ENCODE results near the gene EMP3. TPM values are rescaled to one million over a fixed set of nuclear protein-coding genes. Genes with fewer than 3 reads are reported as not detected.
"Not testable (repeated sequence)": the region's sequence is repeated elsewhere in the genome, so short reads cannot be mapped to it uniquely, and the experiment has no call there.

EMP3 gene
- total and polyA plus RNA-seq, 2 experiments from 2014 or later: 68.4 to 381 TPM

DNA sequence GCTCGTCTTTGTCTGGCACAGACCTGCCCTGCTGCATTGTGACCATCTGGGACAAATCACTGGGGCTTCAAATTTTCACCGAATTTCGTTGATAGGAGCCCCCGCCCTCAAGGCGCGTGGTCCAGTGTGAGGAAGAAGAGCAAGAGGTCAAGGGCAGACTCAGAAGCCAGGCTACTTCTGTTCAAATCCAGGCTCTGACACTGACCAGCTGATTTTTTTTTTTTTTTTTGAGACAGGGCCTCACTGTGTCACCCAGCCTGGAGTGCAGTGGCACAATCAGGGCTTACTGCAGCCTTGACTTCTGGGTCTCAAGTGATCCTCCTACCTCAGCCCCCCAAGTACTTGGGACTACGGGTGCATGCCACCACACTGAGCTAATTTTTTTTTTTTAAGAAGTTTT, 46.0 kb downstream of the EMP3 start:
- Histone ChIP-seq H3K79me2 (no peaks in the 10 kb centered on the region), H3K4me2 (no peak overlapping the region), H3K4me1 (ENCODE audit: insufficient read depth) (peaks cover 10% of the 10 kb centered on the region), H3K36me3 (replicated peaks; ENCODE audit: insufficient read depth, low read depth) (no peaks in the 10 kb centered on the region), H3K9me2 (replicated peaks; ENCODE audit: insufficient read depth) (no peaks in the 10 kb centered on the region), H3K9me3 (ENCODE audit: low read depth) (no peaks in the 10 kb centered on the region), H2AFZ (no peak overlapping the region), H3K27me3 (no peaks in the 10 kb centered on the region), H3K4me3 (no peak overlapping the region), H3K27ac (no peak overlapping the region), H4K20me1 (ENCODE audit: insufficient read depth, poor library complexity, severe bottlenecking) (no peaks in the 10 kb centered on the region)
- TF ChIP-seq, protein P1, sequence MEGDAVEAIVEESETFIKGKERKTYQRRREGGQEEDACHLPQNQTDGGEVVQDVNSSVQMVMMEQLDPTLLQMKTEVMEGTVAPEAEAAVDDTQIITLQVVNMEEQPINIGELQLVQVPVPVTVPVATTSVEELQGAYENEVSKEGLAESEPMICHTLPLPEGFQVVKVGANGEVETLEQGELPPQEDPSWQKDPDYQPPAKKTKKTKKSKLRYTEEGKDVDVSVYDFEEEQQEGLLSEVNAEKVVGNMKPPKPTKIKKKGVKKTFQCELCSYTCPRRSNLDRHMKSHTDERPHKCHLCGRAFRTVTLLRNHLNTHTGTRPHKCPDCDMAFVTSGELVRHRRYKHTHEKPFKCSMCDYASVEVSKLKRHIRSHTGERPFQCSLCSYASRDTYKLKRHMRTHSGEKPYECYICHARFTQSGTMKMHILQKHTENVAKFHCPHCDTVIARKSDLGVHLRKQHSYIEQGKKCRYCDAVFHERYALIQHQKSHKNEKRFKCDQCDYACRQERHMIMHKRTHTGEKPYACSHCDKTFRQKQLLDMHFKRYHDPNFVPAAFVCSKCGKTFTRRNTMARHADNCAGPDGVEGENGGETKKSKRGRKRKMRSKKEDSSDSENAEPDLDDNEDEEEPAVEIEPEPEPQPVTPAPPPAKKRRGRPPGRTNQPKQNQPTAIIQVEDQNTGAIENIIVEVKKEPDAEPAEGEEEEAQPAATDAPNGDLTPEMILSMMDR (IDR thresholded peaks at IDR 0.05; ENCODE audit: poor library complexity): no peak
- TF ChIP-seq EZH2phosphoT487 (IDR thresholded peaks at IDR 0.05; ENCODE audit: low read depth, severe bottlenecking, unreplicated experiment) (no peak), EZH2 (IDR thresholded peaks at IDR 0.05; ENCODE audit: borderline replicate concordance) (no peak)
- 56% methylated on average over 7 of the region's 7 CpGs for WGBS (ENCODE audit: low lambda C conversion rate, missing lambda C conversion rate)
- no peak for DNase-seq (ENCODE audit: low spot score)

GRCh38 chr19:48371771-48372170, 46.4 kb downstream of the EMP3 start:
- WGBS (ENCODE audit: low lambda C conversion rate, missing lambda C conversion rate): 93% methylated on average over 5 of the region's 5 CpGs
- not testable (repeated sequence) for H3K4me1 ChIP-seq (ENCODE audit: insufficient read depth); H2AFZ ChIP-seq

GRCh38 chr19:48372904-48373303, 47.6 kb downstream of the EMP3 start:
- 67% methylated on average over 4 of the region's 4 CpGs for WGBS (ENCODE audit: low lambda C conversion rate, missing lambda C conversion rate)
- no peaks in the 10 kb centered on the region for H3K27me3 ChIP-seq
- no peaks in the 10 kb centered on the region for H3K9me2 ChIP-seq (replicated peaks; ENCODE audit: insufficient read depth)
- no peak overlapping the region for H3K4me3 ChIP-seq
- H4K20me1 ChIP-seq (ENCODE audit: insufficient read depth, poor library complexity, severe bottlenecking): no peaks in the 10 kb centered on the region
- no peak for DNase-seq (ENCODE audit: low spot score)
- H3K4me2 ChIP-seq: no peak overlapping the region
- no peaks in the 10 kb centered on the region for H3K79me2 ChIP-seq
- H3K36me3 ChIP-seq (replicated peaks; ENCODE audit: insufficient read depth, low read depth): no peaks in the 10 kb centered on the region
- TF ChIP-seq, protein P1 (IDR thresholded peaks at IDR 0.05; ENCODE audit: poor library complexity): no peak
- no peak for TF ChIP-seq EZH2 (IDR thresholded peaks at IDR 0.05; ENCODE audit: borderline replicate concordance)
- no peak for TF ChIP-seq EZH2phosphoT487 (IDR thresholded peaks at IDR 0.05; ENCODE audit: low read depth, severe bottlenecking, unreplicated experiment)
- H3K9me3 ChIP-seq (ENCODE audit: low read depth): no peaks in the 10 kb centered on the region
- peak overlapping the region; percentile 20 for H3K27ac ChIP-seq
- H2AFZ ChIP-seq: no peak overlapping the region
- H3K4me1 ChIP-seq (ENCODE audit: insufficient read depth): peaks cover 10% of the 10 kb centered on the region

More at GRCh38 chr19:48371771-48372170, 46.4 kb downstream of the EMP3 start:
- H3K27ac ChIP-seq; H3K4me3 ChIP-seq; H4K20me1 ChIP-seq (ENCODE audit: insufficient read depth, poor library complexity, severe bottlenecking); H3K27me3 ChIP-seq; H3K79me2 ChIP-seq; H3K36me3 ChIP-seq (replicated peaks; ENCODE audit: insufficient read depth, low read depth); DNase-seq (ENCODE audit: low spot score); H3K9me3 ChIP-seq (ENCODE audit: low read depth); H3K9me2 ChIP-seq (replicated peaks; ENCODE audit: insufficient read depth); H3K4me2 ChIP-seq: not testable (repeated sequence)

- no peaks in the 10 kb centered on the region for H3K9me3 ChIP-seq (ENCODE audit: low read depth)
- H3K79me2 ChIP-seq: no peaks in the 10 kb centered on the region
- peaks cover 10% of the 10 kb centered on the region for H3K4me1 ChIP-seq (ENCODE audit: insufficient read depth)
- no peak overlapping the region for H2AFZ ChIP-seq
- H3K36me3 ChIP-seq (replicated peaks; ENCODE audit: insufficient read depth, low read depth): no peaks in the 10 kb centered on the region
- 92% methylated on average over 10 of the region's 11 CpGs for WGBS (ENCODE audit: low lambda C conversion rate, missing lambda C conversion rate)
- no peak for DNase-seq (ENCODE audit: low spot score)
- H4K20me1 ChIP-seq (ENCODE audit: insufficient read depth, poor library complexity, severe bottlenecking): no peaks in the 10 kb centered on the region
- H3K4me3 ChIP-seq: no peak overlapping the region
- H3K27ac ChIP-seq: no peak overlapping the region
- no peak overlapping the region for H3K4me2 ChIP-seq
- H3K27me3 ChIP-seq: no peaks in the 10 kb centered on the region
- TF ChIP-seq, protein P1 (IDR thresholded peaks at IDR 0.05; ENCODE audit: poor library complexity): no peak
- TF ChIP-seq EZH2 (IDR thresholded peaks at IDR 0.05; ENCODE audit: borderline replicate concordance) (no peak), EZH2phosphoT487 (IDR thresholded peaks at IDR 0.05; ENCODE audit: low read depth, severe bottlenecking, unreplicated experiment) (no peak)
- no peaks in the 10 kb centered on the region for H3K9me2 ChIP-seq (replicated peaks; ENCODE audit: insufficient read depth)
These were observed 48.2 kb downstream of the EMP3 start for GRCh38 chr19:48373567-48373966.
